GM23338 (cell line): ENCODE measurements around the gene MYO1E. TPM values are rescaled to one million over a fixed set of nuclear protein-coding genes. Genes with fewer than 3 reads are reported as not detected.

Experiments
- ATAC-seq: fragments of 200-7000 bp; cut with Tn5 transposase; 3 replicates; pipeline ENCODE4 v1.9.1; 2020
- DNase-seq: peaks from one replicate; pipeline ENCODE4 v3.0.0-alpha.2; 2015; ENCODE audit warnings: low spot score
- H2AFZ ChIP-seq: fragments of 200-600 bp; sonication (generic); 2 replicates; pipeline ENCODE4 v1.8.0; 2016; ENCODE audit warnings: antibody characterized with exemption, mild to moderate bottlenecking, moderate library complexity
- H3F3A ChIP-seq: fragments of 200-600 bp; sonication (generic); replicated peaks from 2 replicates; pipeline ENCODE4 v1.8.0; 2017; ENCODE audit warnings: antibody characterized with exemption, mixed run types, low read depth
- H3K27ac ChIP-seq: fragments of 200-600 bp; sonication (generic); 2 replicates; pipeline ENCODE4 v1.6.1; 2016; ENCODE audit warnings: low read depth
- H3K27me3 ChIP-seq: fragments of 200-600 bp; sonication (generic); 2 replicates; pipeline ENCODE4 v1.8.0; 2016; ENCODE audit warnings: mild to moderate bottlenecking, mixed run types, moderate library complexity; ENCODE audit not compliant: insufficient read depth
- H3K36me3 ChIP-seq: fragments of 200-600 bp; sonication (generic); 2 replicates; pipeline ENCODE4 v1.8.0; 2016; ENCODE audit warnings: mild to moderate bottlenecking; ENCODE audit not compliant: insufficient read depth
- H3K4me1 ChIP-seq: fragments of 200-600 bp; sonication (generic); 2 replicates; pipeline ENCODE4 v1.8.0; 2016; ENCODE audit warnings: mild to moderate bottlenecking, moderate library complexity; ENCODE audit not compliant: insufficient read depth
- H3K4me2 ChIP-seq: fragments of 200-600 bp; sonication (generic); 2 replicates; pipeline ENCODE4 v1.7.1; 2017; ENCODE audit warnings: mixed run types
- H3K4me3 ChIP-seq: fragments of 200-600 bp; sonication (generic); 2 replicates; pipeline ENCODE4 v1.6.1; 2016; ENCODE audit warnings: mixed run types
- H3K79me2 ChIP-seq: fragments of 200-600 bp; sonication (generic); replicated peaks from 2 replicates; pipeline ENCODE4 v1.8.0; 2017; ENCODE audit warnings: mild to moderate bottlenecking; ENCODE audit not compliant: insufficient read depth
- H3K9me2 ChIP-seq: fragments of 200-600 bp; sonication (generic); 2 replicates; pipeline ENCODE4 v1.8.0; 2017; ENCODE audit not compliant: insufficient read depth
- H4K20me1 ChIP-seq: fragments of 200-600 bp; sonication (generic); replicated peaks from 2 replicates; pipeline ENCODE4 v1.8.0; 2017; ENCODE audit warnings: mild to moderate bottlenecking; ENCODE audit not compliant: insufficient read depth
- H3K27ac Mint-ChIP-seq: 2 replicates; pipeline ENCODE4 v1.8.0; 2020; ENCODE audit warnings: inconsistent platforms, mild to moderate bottlenecking, moderate library complexity, mixed read lengths
- H3K27me3 Mint-ChIP-seq: 3 replicates; pipeline ENCODE4 v1.8.0; 2022; ENCODE audit warnings: low read depth, mild to moderate bottlenecking, moderate library complexity, mixed read lengths, inconsistent platforms; ENCODE audit not compliant: insufficient read depth, poor library complexity
- H3K36me3 Mint-ChIP-seq: 3 replicates; pipeline ENCODE4 v1.8.0; 2021; ENCODE audit warnings: low read depth, mild to moderate bottlenecking, inconsistent platforms, moderate library complexity, mixed read lengths
- H3K4me1 Mint-ChIP-seq: 3 replicates; pipeline ENCODE4 v1.8.0; 2020; ENCODE audit warnings: mild to moderate bottlenecking, inconsistent platforms, mixed read lengths
- H3K4me3 Mint-ChIP-seq: 3 replicates; pipeline ENCODE4 v1.8.0; 2021; ENCODE audit warnings: moderate library complexity, mild to moderate bottlenecking, inconsistent platforms, mixed read lengths
- H3K9me3 Mint-ChIP-seq: 3 replicates; pipeline ENCODE4 v1.8.0; 2020; ENCODE audit warnings: moderate library complexity, mild to moderate bottlenecking, inconsistent platforms, mixed read lengths
- EZH2phosphoT487 ChIP-seq: fragments of 200-600 bp; sonication (generic); IDR thresholded peaks from one replicate; pipeline ENCODE4 v1.8.1; 2018; ENCODE audit warnings: antibody characterized with exemption; ENCODE audit not compliant: unreplicated experiment
- JUNB ChIP-seq: IDR thresholded peaks from one replicate; pipeline ENCODE4 v1.6.1; 2016; ENCODE audit warnings: antibody characterized with exemption; ENCODE audit not compliant: unreplicated experiment
- STAT1 ChIP-seq: IDR thresholded peaks from one replicate; pipeline ENCODE4 v1.6.1; 2016; ENCODE audit warnings: antibody characterized with exemption; ENCODE audit not compliant: unreplicated experiment
- ZNF114 ChIP-seq: fragments of 250-450 bp; sonication (Bioruptor Pico); IDR thresholded peaks from 2 replicates; pipeline ENCODE4 v1.5.0; 2020; ENCODE audit warnings: mild to moderate bottlenecking, moderate library complexity
- ZNF331 ChIP-seq: fragments of 250-450 bp; sonication (Bioruptor Pico); IDR thresholded peaks from 2 replicates; pipeline ENCODE4 v1.5.0; 2020; ENCODE audit warnings: low read depth, mild to moderate bottlenecking, moderate library complexity
- polyA plus RNA-seq: library from polyadenylated mRNA; unstranded; fragments of >200 nt; fragmentation: Nextera tagmentation; extraction: Ambion mirVana; gene quantifications from 2 replicates; pipeline ENCODE4 v1.2.1, GENCODE V29; 2016
- total RNA-seq: library from RNA; depleted of rRNA; stranded (reverse); fragments of >200 nt; shearing (Covaris generic); gene quantifications from 2 replicates; pipeline ENCODE4 v1.2.3, GENCODE V29; 2014
- TF ChIP-seq, protein P1 (sequence below): IDR thresholded peaks from 2 replicates; pipeline ENCODE4 v1.6.1; 2016; ENCODE audit warnings: antibody characterized with exemption
- TF ChIP-seq, protein P2 (sequence below): IDR thresholded peaks from one replicate; pipeline ENCODE4 v1.6.1; 2018; ENCODE audit warnings: antibody characterized with exemption; ENCODE audit not compliant: unreplicated experiment

The MYO1E gene
- total and polyA plus RNA-seq, 2 experiments from 2014 or later, result 68.3 to 131 TPM

GRCh38 chr15:59298854-59299250 lies 73.8 kb downstream of the MYO1E start:
- H3K36me3 Mint-ChIP-seq, result no peaks in the 10 kb centered on the region
- Histone ChIP-seq H3K27ac (no peak overlapping the region), H3K4me3 (no peak overlapping the region), H3K27me3 (no peaks in the 10 kb centered on the region), H3K36me3 (no peaks in the 10 kb centered on the region), H3K9me2 (no peaks in the 10 kb centered on the region), H3K4me1 (peaks cover 36% of the 10 kb centered on the region), H3K79me2 (peaks cover 87% of the 10 kb centered on the region), H4K20me1 (no peaks in the 10 kb centered on the region; the same call in 1 of the 2 replicates), H2AFZ (no peak overlapping the region), H3F3A (no peaks in the 10 kb centered on the region), H3K4me2 (no peak overlapping the region)
- ATAC-seq, result no peak
- no peak overlapping the region for H3K4me3 Mint-ChIP-seq
- H3K4me1 Mint-ChIP-seq, result peaks cover 53% of the 10 kb centered on the region
- TF ChIP-seq, protein P1, sequence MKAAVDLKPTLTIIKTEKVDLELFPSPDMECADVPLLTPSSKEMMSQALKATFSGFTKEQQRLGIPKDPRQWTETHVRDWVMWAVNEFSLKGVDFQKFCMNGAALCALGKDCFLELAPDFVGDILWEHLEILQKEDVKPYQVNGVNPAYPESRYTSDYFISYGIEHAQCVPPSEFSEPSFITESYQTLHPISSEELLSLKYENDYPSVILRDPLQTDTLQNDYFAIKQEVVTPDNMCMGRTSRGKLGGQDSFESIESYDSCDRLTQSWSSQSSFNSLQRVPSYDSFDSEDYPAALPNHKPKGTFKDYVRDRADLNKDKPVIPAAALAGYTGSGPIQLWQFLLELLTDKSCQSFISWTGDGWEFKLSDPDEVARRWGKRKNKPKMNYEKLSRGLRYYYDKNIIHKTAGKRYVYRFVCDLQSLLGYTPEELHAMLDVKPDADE, result no peak
- TF ChIP-seq, protein P2, sequence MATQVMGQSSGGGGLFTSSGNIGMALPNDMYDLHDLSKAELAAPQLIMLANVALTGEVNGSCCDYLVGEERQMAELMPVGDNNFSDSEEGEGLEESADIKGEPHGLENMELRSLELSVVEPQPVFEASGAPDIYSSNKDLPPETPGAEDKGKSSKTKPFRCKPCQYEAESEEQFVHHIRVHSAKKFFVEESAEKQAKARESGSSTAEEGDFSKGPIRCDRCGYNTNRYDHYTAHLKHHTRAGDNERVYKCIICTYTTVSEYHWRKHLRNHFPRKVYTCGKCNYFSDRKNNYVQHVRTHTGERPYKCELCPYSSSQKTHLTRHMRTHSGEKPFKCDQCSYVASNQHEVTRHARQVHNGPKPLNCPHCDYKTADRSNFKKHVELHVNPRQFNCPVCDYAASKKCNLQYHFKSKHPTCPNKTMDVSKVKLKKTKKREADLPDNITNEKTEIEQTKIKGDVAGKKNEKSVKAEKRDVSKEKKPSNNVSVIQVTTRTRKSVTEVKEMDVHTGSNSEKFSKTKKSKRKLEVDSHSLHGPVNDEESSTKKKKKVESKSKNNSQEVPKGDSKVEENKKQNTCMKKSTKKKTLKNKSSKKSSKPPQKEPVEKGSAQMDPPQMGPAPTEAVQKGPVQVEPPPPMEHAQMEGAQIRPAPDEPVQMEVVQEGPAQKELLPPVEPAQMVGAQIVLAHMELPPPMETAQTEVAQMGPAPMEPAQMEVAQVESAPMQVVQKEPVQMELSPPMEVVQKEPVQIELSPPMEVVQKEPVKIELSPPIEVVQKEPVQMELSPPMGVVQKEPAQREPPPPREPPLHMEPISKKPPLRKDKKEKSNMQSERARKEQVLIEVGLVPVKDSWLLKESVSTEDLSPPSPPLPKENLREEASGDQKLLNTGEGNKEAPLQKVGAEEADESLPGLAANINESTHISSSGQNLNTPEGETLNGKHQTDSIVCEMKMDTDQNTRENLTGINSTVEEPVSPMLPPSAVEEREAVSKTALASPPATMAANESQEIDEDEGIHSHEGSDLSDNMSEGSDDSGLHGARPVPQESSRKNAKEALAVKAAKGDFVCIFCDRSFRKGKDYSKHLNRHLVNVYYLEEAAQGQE, result no peak
- TF ChIP-seq JUNB (no peak), ZNF114 (no peak), ZNF331 (no peak), EZH2phosphoT487 (no peak)
- H3K27me3 Mint-ChIP-seq, result no peaks in the 10 kb centered on the region
- no peak overlapping the region for H3K27ac Mint-ChIP-seq
- no peak for DNase-seq
- no peaks in the 10 kb centered on the region for H3K9me3 Mint-ChIP-seq

DNA sequence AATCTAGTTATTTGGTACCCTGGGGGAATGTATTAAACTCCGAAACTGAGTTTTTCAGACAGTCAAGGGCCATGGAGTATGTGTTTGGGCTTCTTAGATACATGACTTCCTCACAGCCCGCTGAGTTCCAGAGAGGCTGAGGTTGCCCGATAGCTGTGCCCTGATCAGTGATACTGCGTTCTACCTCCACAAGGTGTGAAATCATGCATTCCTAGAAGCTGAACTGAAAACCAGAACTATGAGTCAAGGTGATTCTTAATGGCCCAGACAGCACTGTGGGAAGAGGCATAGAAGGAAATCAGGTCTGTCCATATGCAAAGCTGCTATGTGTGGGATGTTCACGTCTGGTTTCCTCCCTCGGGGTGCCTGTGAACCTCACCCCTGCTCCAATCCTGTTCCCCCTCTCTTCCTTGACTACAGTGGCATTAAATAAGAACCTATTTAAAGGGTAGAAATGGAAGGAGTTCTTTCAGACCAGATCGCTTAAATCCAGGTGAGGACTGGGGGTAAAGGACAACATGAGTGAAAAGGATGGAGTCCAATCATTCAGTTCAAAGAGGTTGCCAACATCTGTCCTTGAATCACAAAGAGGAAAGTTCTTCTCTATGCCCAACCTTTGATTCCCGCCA lies 74.3 kb downstream of the MYO1E start:
- H4K20me1 ChIP-seq, result no peaks in the 10 kb centered on the region; the same call in 1 of the 2 replicates
- no peaks in the 10 kb centered on the region for H3K9me2 ChIP-seq
- H3K4me3 ChIP-seq, result no peak overlapping the region
- H3K4me3 Mint-ChIP-seq, result no peak overlapping the region
- no peak overlapping the region for H3K27ac Mint-ChIP-seq
- no peak for DNase-seq
- no peak overlapping the region for H2AFZ ChIP-seq
- no peaks in the 10 kb centered on the region for H3K9me3 Mint-ChIP-seq
- H3K4me1 ChIP-seq, result peaks cover 31% of the 10 kb centered on the region
- peaks cover 87% of the 10 kb centered on the region for H3K79me2 ChIP-seq
- H3K36me3 Mint-ChIP-seq, result no peaks in the 10 kb centered on the region
- H3K36me3 ChIP-seq, result no peaks in the 10 kb centered on the region
- no peak for ATAC-seq
- H3K27me3 ChIP-seq, result no peaks in the 10 kb centered on the region
- H3K4me1 Mint-ChIP-seq, result peaks cover 49% of the 10 kb centered on the region
- no peaks in the 10 kb centered on the region for H3K27me3 Mint-ChIP-seq
- H3K27ac ChIP-seq, result no peak overlapping the region
- H3K4me2 ChIP-seq, result no peak overlapping the region
- TF ChIP-seq STAT1 (no peak), JUNB (no peak), ZNF331 (no peak)
- TF ChIP-seq, protein P1, result no peak
- no peaks in the 10 kb centered on the region for H3F3A ChIP-seq
